Peyer's patch (tissue), 4 donors: ENCODE measurements around the gene PHC2.

Experiments
- CTCF ChIP-seq, 6 experiments: fragments of 450-650 bp in 4 of 6; fragments of 200-600 bp in 2 of 6; sonication (generic) in 1 of 6; IDR thresholded peaks; one replicate each; pipeline ENCODE4 v1.5.1; 2017 to 2019; ENCODE audit warnings: antibody characterized with exemption in 6 of 6, mild to moderate bottlenecking in 3 of 6, moderate library complexity in 1 of 6
- POLR2A ChIP-seq, 2 donors: fragments of 450-650 bp; IDR thresholded peaks; one replicate each; pipeline ENCODE4 v1.5.1; 2017; ENCODE audit warnings: antibody characterized with exemption in 2 of 2, mild to moderate bottlenecking in 2 of 2, moderate library complexity in 2 of 2

- no peak for TF ChIP-seq POLR2A (IDR thresholded peaks at IDR 0.05)
- no peak for TF ChIP-seq CTCF (IDR thresholded peaks at IDR 0.05)
Measured at GRCh38 chr1:33381977-33382376, 48.9 kb downstream of the PHC2 start.
